Measurements from ENCODE around the gene FRK.
"Not testable (repeated sequence)": the region's sequence is repeated elsewhere in the genome, so short reads cannot be mapped to it uniquely, and the experiment has no call there.

The FRK gene, protein sequence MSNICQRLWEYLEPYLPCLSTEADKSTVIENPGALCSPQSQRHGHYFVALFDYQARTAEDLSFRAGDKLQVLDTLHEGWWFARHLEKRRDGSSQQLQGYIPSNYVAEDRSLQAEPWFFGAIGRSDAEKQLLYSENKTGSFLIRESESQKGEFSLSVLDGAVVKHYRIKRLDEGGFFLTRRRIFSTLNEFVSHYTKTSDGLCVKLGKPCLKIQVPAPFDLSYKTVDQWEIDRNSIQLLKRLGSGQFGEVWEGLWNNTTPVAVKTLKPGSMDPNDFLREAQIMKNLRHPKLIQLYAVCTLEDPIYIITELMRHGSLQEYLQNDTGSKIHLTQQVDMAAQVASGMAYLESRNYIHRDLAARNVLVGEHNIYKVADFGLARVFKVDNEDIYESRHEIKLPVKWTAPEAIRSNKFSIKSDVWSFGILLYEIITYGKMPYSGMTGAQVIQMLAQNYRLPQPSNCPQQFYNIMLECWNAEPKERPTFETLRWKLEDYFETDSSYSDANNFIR

DNA sequence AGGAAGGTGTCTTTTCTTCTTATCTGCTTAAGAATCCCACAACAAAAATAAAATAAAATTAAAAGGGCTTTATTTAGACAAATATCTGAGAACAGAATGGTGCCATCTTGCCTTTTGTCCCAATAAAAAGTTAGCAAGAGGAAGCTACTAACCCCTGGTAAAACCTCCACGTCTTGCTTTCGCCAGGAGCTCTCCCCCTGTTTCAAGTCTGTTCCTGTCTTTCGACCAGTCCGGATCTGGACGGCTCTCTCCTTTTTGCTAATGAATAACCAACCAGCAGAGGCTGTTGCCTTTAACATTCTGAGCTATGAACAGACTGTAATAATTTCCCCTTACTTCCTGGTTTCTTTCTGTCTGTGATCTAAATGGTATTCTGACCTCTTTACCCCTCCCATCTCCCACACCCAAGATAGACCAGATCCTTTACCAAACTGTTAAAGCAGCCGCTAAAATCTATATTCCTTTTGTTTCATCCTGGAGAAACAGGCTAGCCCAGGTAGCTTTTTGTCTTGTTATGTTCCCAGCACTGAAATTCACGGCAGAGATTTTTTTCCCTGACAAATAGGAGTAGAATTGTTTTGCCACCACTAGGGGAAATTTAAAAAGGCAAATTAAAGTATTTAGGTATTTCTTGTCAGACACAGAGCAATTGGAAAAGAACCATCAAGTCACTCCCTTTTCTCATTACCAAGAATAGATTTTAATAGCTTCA is at the start of gene FRK:
Gene FRK, minus strand, starts transcription at position 320 of the 712 bp plus-strand sequence. CDS start 580 bp downstream, outside the sequence.
- no peak for DNase-seq

DNA sequence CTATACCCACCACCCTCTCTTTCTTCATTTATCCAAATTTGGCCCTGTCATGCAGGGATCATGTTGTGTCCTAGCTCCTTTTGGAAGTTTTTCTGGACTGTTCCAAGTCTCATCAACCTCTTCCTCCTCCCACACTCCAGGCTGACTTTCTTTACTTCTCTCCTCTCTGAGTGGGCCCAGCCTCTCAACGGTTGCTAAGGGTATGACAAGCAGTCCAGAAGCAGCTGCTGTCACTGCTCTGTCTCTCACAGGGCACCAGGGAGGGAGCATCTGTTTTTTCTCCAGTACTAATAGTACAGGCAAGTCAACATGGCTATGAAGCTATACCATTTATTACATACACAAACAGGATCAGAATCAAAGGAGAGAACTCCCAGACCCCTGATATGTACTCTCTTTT is 48.1 kb upstream of the FRK start:
- DNase-seq = no peak

DNA sequence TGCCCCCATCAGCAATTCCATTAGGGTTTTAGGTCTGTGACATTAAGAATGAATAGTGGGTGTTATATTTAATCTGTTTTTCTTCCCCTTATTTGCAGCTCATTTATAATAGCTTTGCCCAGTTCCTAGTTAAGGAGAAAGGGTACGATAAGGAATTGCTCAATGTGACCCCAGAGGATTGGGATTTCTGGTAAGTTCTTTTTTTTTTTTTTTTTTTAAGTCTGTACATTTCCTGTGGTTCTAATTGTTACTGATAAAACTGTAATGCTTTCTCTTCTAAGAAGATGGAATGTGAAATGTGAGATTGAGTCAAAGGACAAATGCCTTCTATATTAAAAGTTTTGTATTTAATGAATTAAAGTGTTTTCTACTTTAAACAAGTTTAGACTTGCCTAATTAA is 45.5 kb upstream of the FRK start:
- no peak for DNase-seq

DNA sequence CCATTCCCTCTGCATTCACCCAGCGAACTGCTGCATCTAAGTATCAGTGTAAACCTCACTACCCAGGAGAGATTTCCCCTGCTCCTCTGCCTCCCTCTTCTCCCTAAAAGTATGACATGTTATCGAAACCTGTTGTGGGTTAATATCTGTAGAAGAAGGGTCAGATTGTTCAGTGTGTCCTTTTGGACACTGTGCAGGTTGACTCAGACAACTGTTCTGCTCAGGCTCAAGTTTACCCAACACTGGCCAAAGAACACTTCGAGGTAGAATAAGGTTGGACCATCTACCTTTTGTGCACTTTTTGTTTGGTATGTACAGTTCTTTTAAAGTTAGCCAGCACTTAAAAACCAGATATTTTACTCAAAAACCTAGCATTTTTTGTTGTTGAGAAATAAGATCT is 44.6 kb upstream of the FRK start:
- DNase-seq = no peak

DNA sequence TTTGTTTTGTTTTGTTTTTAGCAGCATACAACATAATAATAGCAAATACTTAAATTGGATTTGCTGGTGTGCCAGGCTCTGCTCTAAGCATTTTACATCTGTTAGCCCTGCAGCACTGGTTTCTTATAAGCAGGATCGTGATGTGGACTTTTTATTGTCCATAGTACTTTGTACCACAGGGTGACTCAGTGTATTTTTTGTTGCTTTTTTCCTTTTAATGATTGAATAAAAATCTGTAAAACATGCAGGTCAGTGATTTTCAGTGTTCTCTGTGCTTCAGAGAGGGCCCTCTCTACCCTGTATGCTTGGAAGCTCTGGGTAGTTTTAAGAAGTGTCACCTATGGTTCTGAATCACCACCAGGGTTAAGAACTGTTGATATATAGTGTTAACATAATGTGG is 43.9 kb upstream of the FRK start:
- DNase-seq = no peak

DNA sequence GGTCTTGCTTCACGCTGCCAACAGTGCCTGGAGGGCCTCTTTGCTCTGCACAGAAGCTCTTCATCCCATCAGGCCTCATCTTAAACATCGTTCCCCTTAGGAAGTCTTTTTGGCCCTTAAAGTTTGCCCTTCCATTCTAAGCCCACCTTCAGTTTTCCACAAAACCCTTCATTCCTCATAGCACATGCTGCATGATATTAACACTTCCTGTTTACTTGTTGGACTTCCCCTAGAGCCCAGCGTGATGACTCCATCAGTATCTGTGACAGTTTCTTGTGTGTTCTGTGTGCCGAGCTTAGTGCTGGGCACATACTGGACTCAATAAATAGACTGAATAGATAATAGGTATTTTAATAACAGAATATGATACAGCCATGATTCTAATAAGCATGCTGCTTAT is 42.2 kb upstream of the FRK start:
- no peak for DNase-seq

DNA sequence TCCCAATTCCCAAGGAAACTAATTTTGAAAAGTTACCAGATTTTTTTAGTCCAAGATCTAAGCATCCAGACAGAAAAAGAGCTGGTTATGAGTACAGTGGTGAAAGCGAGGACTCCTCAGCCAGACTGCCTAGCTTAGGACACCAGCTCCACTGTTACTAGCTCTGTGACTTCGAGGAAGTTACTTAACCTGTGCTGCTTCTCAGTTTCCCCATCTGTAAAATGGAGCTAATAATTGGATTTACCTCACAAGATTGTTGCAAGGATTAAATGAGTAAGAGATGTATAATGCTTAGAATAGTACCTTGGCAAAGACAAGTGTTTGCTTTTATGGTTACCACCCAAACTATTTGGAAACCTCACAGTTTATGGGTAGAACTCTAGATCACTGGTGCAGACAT is 41.1 kb upstream of the FRK start:
- DNase-seq = no peak

DNA sequence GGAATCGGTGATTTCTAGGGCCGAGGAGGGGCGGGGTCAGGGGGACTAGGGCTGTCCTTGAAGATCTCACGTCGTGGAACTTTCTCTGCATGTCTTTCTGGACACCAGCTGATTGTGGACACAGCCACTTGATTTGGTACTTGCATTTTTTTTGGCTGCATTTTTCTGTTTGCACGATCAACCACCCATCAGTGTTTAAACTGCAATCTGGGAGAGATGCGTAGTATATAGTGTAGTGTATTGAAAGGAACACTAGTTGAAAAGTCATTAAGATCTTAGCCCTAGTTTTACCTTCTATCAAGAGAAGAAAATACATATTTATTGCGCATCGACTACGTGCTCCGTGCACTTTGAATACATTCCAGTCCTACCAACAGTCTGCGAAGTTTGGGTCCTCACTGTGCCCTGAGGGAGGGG is 40.6 kb upstream of the FRK start:
- no peak for DNase-seq

DNA sequence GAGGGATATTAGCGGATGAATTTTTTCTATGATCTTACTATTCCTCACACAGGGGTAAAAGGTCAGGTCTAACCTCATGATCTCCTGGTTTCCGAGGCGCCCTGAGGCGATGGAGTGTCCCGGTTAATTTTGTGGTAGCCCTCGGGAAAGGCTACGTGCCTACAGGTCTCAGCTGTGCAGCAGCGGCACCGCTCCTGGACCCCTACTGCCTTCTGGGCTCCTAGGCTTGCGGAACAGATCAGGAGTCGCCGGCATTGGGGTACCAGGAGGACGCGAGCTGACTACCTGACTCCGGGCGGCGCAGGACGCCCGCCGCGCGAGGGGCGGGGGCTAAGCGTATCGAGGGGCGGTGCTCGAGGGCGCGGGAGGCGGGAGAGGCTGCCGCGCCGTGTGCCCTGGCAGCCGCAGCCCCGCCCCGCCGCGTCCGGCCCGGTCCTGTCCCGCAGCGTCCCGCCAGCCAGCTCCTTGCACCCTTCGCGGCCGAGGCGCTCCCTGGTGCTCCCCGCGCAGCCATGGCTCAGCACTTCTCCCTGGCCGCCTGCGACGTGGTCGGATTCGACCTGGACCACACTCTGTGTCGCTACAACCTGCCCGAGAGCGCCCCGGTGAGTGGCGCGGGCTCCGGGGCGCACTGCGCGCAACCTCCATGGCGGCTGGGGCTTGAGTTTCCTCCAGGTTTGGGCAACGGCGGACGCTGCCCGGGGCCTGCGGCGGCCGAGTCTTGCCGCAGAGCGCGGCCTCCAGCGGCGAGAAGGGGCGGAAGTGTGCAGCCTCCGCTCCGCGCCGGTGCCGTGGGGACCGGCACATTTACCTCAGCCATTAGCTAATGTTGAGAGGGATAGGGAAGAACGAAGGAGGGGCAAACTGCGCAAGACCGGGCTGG is 40.0 kb upstream of the FRK start, which contains the start of gene NT5DC1:
Gene NT5DC1, plus strand, starts transcription at position 435 of the 883 bp plus-strand sequence. Its CDS starts 78 bp downstream, at position 513.
- peak; percentile 61 for DNase-seq

DNA sequence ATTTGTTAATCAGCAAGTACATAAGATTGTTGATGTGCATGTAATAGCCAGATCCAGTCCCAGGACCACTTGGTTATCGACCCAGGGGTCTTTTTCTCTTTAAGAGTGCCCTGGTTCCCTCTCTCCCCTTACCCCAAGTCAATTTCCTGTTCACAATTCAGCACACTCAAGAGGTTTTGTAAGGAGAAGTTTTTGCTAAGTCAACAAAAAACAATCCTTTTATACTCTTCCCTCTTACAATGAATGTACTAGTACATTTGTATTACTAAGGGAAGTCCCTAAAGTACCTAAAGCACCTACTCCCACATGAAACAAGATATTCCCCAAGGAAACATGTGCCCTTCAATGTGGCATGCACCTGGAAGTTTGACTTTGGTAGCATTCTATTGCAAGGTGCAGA is 38.3 kb upstream of the FRK start:
- DNase-seq = no peak

DNA sequence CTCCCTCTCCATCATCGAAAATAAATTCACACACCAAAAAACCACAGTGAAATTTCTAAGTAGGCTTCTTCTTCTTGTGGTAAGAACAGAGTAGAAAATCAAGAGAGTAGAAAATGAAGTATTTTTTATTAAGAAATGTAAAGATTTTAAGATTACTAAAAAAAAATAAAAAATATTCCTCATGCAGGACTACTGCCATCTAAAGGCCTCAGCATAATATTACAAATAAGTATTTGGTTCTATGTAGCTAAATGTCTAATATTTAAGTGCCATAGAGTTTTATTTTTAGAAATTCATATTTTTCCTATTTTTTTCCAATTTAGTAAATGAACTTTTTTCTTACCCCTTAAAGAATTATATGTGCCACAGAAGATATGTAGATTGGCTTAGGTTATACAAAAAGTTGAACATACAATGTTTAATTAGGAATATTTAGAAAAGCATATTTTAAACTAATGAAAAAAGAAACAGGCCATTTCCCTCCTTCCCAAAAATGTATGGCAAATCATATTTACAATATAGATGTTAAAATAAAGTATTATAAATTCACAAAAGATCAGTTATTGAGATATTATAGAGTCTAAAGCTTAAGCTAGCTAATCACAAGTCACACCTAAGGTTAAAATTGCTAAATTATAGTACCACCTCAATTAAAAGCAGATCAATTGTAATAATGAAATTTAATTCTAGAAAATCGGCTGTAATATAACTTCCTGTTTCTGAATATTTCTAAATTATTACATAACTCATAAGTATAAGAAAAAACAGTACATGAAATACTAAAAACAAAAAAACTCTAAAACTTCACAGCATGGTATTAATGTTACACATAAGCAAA is 36.5 kb upstream of the FRK start:
- DNase-seq = no peak

DNA sequence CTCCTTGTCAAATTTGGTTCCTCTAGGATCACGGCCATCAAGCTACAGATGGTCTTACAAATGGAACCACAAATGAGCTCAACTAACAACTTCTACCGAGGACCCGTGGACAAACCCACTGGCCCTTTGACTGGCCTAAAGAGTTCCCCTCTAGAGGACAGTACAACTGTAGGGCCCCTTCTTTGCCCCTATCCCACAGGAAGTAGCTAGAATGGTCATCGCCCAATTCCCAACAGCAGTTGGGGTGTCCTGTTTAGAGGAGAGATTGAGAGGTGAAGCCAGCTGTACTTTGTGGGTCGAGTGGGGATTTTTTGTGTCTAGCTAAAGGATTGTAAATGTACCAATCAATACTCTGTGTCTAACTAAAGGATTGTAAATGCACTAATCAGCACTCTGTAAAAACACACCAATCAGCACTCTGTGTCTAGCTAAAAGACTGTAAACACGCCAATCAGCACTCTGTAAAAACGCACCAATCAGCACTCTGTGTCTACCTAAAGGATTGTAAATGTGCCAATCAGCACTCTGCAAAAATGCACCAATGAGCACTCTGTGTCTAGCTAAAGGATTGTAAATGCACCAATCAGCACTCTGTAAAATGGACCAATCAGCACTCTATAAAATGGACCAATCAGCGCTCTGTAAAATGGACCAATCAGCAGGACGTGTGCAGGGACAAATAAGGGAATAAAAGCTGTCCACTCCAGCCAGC is 35.5 kb upstream of the FRK start:
- not testable (repeated sequence) for DNase-seq

DNA sequence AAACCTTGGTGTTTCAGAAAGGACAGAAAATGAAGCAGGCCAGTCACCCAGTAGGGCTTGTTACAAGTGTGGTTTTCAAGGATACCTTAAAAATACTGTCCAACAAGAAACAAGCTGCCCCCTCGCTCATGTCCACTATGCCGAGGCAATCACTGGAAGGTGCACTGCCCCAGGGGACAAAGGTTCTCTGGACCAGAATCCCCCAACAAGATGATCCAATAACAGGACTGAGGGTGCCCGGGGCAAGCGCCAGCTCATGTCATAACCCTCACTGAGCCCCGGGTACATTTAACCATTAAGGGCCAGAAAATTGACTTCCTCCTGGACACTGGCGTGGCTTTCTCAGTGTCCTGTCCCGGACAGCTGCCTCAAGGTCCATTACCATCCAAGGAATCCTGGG is 33.4 kb upstream of the FRK start:
- DNase-seq = no peak

DNA sequence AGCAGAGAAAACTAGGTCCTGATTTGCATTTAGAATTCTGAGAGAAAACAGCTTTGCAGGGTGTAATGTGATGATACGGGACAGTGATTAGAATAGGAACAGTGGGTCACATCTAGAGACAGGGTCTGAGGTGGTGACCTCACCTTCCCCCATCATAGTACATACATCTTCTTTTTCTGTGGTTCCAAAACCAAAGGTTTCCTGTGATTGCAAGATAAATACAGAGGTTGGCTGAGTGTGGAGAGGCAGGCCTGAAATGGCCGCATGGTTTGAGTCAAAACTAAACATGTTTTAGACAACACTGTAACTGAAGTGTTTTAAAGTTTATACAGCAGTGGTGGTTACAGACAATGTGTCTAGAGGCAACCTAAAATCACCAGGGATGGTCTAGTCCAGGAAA is 29.6 kb upstream of the FRK start:
- no peak for DNase-seq

DNA sequence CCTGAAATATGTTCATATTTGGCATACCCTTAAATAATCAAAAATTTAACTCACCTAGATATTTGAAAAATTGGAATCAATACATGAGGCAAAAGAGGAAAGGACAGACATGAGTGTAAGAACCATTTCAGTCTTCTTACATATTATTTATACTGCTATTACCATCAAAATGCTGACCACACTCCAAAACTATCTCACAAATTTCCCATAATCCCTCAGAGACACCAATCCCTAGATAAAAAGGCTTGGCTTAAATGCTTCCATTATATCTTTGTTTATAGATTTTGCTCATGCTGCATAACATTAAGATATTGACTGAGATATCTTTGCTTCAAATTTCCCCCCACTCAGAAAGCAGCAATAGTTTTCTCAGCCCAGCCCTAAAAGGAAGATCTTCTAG is 28.3 kb upstream of the FRK start:
- DNase-seq = no peak

DNA sequence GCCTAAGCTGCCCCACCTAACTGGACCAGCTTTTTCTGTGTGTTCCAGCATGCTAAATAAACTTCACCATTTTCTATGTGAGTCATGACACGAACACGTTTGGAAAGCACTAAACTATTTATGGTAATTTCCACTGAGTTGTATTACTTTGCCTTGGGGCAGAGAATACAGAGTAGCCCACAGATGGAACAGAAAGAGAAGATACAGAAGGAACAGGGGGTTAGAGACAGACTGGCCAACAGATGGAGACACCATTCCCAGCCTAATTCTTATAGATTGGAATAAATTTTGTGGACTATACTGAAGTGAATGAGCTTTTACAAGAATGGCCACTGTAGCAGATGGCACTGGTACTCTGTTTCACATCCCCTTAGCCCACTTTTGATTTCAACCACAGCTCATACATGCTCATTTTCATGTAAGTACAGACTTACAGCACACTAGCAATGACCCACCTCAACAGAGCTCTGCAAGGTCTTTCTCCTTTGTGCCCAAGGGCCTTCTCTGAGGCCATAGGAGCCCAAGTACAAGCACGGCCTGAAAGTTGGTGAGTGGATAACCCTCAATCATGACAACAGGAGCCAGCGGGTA is 26.8 kb upstream of the FRK start:
- no peak for DNase-seq

DNA sequence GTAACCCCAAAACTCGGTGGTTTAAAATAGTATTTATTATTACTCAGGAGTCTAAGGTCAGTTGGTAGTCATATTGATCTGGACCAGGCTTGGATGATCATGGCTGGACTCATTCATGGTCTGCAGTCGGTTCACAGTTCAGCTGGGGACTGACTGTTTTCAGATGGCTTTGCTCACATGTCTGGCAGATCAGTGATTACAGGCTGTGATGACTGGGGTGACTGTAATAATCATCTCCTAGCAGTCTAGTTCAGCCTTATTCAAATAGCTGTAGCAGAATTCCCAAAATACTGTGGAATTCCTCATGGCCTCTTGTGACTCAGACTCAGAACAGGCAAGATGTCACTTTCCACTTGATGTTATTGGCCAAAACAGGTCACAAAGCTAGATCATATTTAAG is 23.6 kb upstream of the FRK start:
- no peak for DNase-seq

DNA sequence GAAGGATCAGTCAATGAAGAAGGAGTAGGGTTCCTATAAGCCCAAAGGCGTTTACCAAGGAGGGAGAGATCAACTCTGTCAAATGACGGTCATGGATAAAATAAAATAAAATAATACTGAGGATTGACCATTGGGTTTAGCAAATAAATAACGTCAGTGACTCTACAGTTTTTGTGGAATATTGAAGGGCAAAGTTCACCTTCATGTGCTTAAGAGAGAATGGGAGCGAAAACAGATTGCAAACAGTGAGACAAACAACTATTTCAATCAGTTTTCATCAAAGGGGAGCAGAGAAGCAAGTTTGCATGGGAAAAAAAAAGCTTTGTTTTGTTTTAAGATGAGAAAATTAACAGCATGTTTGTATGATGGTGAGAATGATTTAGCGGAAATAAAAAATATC is 22.4 kb upstream of the FRK start:
- DNase-seq = no peak

DNA sequence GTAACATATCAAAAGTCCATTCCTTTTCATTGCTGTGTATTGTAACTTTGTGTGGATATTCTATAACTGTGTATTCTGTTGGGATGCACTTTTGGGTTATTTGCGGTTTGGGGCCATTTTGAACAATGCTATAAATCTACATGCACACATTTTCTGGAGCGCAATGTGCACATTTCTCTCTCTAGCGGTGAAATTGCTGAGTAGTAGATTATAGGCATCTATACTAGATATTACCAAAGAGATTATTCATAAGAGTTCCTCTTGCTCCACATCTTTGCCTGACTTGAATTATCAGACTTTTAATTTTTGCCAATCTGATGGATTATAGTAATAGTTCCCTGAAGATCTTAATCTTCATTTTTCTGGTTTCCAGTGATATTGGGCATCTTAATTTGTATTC is 18.3 kb upstream of the FRK start:
- no peak for DNase-seq

DNA sequence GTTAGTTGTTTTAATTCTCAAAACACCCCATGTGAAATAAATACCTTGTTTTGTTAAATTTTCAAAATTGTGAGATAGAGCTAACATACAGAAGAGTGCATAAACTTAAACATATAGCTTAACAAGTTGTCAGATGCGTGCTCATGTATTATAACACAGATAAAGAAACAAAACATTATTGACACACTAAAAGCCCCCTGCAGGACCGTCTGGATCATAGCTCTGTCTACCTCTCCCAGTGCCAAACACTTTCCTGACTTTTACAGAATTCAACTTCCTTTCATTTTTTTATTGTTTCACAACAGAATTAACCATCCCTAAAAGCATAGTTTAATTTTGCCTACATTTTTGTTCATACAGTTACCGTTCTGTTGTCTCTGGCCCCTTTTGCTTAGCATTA is 17.8 kb upstream of the FRK start:
- DNase-seq = no peak

DNA sequence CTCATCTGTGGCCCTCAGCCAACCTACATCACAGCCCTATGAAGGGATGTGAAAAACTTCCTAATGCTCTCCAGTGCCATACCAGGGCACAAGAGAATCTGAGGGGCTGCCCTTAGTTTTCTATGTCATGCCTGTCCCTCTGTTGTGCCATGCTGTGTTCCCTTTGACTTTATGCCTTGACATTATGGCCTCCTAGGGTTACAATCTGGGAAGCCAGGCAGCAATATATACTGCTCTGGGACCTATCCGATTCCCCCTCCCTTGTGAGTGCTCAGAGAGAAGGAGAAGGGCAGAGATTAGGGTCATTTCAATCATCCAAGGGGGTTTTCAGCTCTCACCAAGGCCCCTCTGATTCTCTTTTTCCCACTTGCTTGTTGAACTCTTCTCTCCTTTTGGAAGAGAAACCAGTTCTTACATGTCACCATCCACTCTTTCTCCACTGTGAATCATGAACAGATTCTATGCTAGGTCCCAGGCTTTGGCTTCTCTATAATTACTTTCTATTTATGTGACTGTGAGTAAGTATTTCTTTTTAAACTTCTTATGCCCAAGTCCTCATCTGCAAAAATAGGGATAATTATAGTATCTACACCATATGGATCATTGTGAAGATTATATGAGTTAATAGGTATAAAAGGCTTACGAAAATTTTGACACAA is 14.2 kb upstream of the FRK start:
- no peak for DNase-seq
